Loucy (cell line): ENCODE results near the gene ANO10.
"Not testable (repeated sequence)": the region's sequence is repeated elsewhere in the genome, so short reads cannot be mapped to it uniquely, and the experiment has no call there.

ENCODE experiments used
- H2AFZ ChIP-seq: fragments of 200-600 bp; sonication (generic); 2 replicates; pipeline ENCODE4 v1.6.0; 2016; ENCODE audit warnings: antibody characterized with exemption, mild to moderate bottlenecking, low read length, moderate library complexity
- H3F3A ChIP-seq: fragments of 200-600 bp; 2 replicates; pipeline ENCODE4 v1.6.0; 2016; ENCODE audit warnings: antibody characterized with exemption, low read depth, mild to moderate bottlenecking
- H3K27me3 ChIP-seq: fragments of 200-600 bp; sonication (generic); 2 replicates; pipeline ENCODE4 v1.6.1; 2014; ENCODE audit warnings: low read length, mild to moderate bottlenecking; ENCODE audit not compliant: insufficient read depth, poor library complexity, severe bottlenecking
- H3K36me3 ChIP-seq: fragments of 200-600 bp; sonication (generic); 2 replicates; pipeline ENCODE4 v1.6.1; 2016; ENCODE audit warnings: low read length; ENCODE audit not compliant: insufficient read depth
- H3K4me1 ChIP-seq: fragments of 200-600 bp; sonication (generic); 2 replicates; pipeline ENCODE4 v1.5.1; 2014; ENCODE audit warnings: low read length, mild to moderate bottlenecking; ENCODE audit not compliant: insufficient read depth, poor library complexity, severe bottlenecking
- H3K4me2 ChIP-seq: fragments of 200-600 bp; sonication (generic); 2 replicates; pipeline ENCODE4 v1.6.0; 2014; ENCODE audit warnings: antibody characterized with exemption, low read length, low read depth, mild to moderate bottlenecking; ENCODE audit not compliant: poor library complexity, severe bottlenecking
- H3K4me3 ChIP-seq: fragments of 200-600 bp; sonication (generic); 2 replicates; pipeline ENCODE4 v1.5.1; 2014; ENCODE audit warnings: low read length, mild to moderate bottlenecking, mixed read lengths; ENCODE audit not compliant: poor library complexity, severe bottlenecking
- H3K79me2 ChIP-seq: fragments of 200-600 bp; sonication (generic); 2 replicates; pipeline ENCODE4 v1.6.1; 2014; ENCODE audit warnings: low read length; ENCODE audit not compliant: insufficient read depth
- H3K9ac ChIP-seq: fragments of 200-600 bp; sonication (generic); 2 replicates; pipeline ENCODE4 v1.6.0; 2014; ENCODE audit warnings: mild to moderate bottlenecking, low read depth, low read length, moderate library complexity; ENCODE audit not compliant: poor library complexity, severe bottlenecking
- H3K9me2 ChIP-seq: fragments of 200-600 bp; sonication (generic); replicated peaks from 2 replicates; pipeline ENCODE4 v1.6.1; 2016; ENCODE audit warnings: low read depth, low read length, mixed read lengths
- H3K9me3 ChIP-seq: fragments of 200-600 bp; sonication (generic); 2 replicates; pipeline ENCODE4 v1.6.1; 2014; ENCODE audit warnings: mild to moderate bottlenecking, antibody characterized with exemption, low read length, low read depth; ENCODE audit not compliant: insufficient read depth
- H4K20me1 ChIP-seq: fragments of 200-600 bp; sonication (generic); 2 replicates; pipeline ENCODE4 v1.6.0; 2014; ENCODE audit warnings: antibody characterized with exemption, low read length, mild to moderate bottlenecking; ENCODE audit not compliant: insufficient read depth, poor library complexity, severe bottlenecking
- CTCF ChIP-seq: fragments of 200-600 bp; sonication (generic); conservative IDR thresholded peaks from 2 replicates; pipeline ENCODE4 v1.5.1; 2014; ENCODE audit warnings: mild to moderate bottlenecking, antibody characterized with exemption, low read length
- EZH2phosphoT487 ChIP-seq: fragments of 200-600 bp; IDR thresholded peaks from 2 replicates; pipeline ENCODE4 v1.6.1; 2018; ENCODE audit warnings: antibody characterized with exemption, mild to moderate bottlenecking, moderate library complexity, borderline replicate concordance

The ANO10 gene

GRCh38 chr3:43659250-43659880 is 37.6 kb upstream of the ANO10 start:
- no peaks in the 10 kb centered on the region for H3K9me2 ChIP-seq
- no peak overlapping the region for H2AFZ ChIP-seq
- no peak overlapping the region for H3K9ac ChIP-seq
- H3F3A ChIP-seq, result no peaks in the 10 kb centered on the region
- H3K4me3 ChIP-seq, result no peak overlapping the region
- no peaks in the 10 kb centered on the region for H4K20me1 ChIP-seq
- H3K36me3 ChIP-seq, result no peaks in the 10 kb centered on the region
- no peaks in the 10 kb centered on the region for H3K27me3 ChIP-seq
- TF ChIP-seq EZH2phosphoT487, result no peak
- no peak for TF ChIP-seq CTCF
- H3K9me3 ChIP-seq, result no peaks in the 10 kb centered on the region
- no peak overlapping the region for H3K4me2 ChIP-seq
- H3K79me2 ChIP-seq, result no peaks in the 10 kb centered on the region
- H3K4me1 ChIP-seq, result no peaks in the 10 kb centered on the region

GRCh38 chr3:43656390-43656789 is 34.6 kb upstream of the ANO10 start:
- H3K4me1 ChIP-seq, H4K20me1 ChIP-seq: not testable (repeated sequence)

GRCh38 chr3:43650345-43650744 is 28.5 kb upstream of the ANO10 start:
- Histone ChIP-seq H4K20me1 (no peaks in the 10 kb centered on the region), H3K27me3 (no peaks in the 10 kb centered on the region), H3K36me3 (no peaks in the 10 kb centered on the region), H3K79me2 (no peaks in the 10 kb centered on the region), H3K4me1 (no peaks in the 10 kb centered on the region), H3K4me2 (no peak overlapping the region), H3K9me2 (no peaks in the 10 kb centered on the region), H3F3A (no peaks in the 10 kb centered on the region), H3K9me3 (no peaks in the 10 kb centered on the region), H3K4me3 (no peak overlapping the region), H2AFZ (no peak overlapping the region), H3K9ac (no peak overlapping the region)
- TF ChIP-seq CTCF, result no peak

More at GRCh38 chr3:43656390-43656789, 34.6 kb upstream of the ANO10 start:
- not testable (repeated sequence) for H3K9ac ChIP-seq, H3K36me3 ChIP-seq, H3K27me3 ChIP-seq, H3F3A ChIP-seq, H2AFZ ChIP-seq, H3K79me2 ChIP-seq, H3K9me3 ChIP-seq, H3K4me2 ChIP-seq, H3K9me2 ChIP-seq, H3K4me3 ChIP-seq

DNA sequence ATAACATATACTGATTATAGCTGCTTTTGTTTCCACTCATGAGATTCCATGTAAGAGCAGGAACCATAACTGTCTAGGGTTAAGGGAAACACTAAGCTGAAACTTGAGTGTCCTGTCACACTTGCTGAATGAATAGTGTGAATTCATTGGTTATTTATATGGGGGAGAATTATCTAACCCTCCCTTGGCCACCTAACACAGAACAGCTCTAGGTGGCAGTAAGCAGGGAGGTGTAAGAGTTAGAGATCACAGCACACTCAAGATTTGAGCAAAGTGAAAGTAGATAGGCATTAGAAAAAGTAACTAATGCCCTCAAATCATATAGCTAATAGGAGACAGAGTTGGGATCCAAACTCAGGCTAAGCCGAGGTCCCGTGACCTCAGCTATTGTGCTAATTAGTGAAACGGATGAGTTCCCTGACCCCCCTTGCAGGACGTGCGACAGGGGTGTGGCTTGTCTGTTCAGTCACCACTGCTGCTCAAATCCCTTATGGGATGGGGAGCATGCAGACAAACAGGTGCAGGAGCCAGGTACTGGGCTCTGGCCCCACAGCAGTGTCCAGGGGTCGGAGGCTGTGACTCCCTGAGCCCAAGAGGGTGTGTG is 27.7 kb upstream of the ANO10 start:
- Histone ChIP-seq H3K9ac (no peak overlapping the region), H3K4me1 (no peaks in the 10 kb centered on the region), H2AFZ (no peak overlapping the region; the same call in 1 of the 2 replicates)

More for the DNA sequence above, 27.7 kb upstream of the ANO10 start:
- Histone ChIP-seq H3K4me3 (no peak overlapping the region), H4K20me1 (no peaks in the 10 kb centered on the region), H3K4me2 (peak overlapping the region; percentile 28), H3K27me3 (no peaks in the 10 kb centered on the region), H3F3A (no peaks in the 10 kb centered on the region), H3K79me2 (no peaks in the 10 kb centered on the region), H3K36me3 (no peaks in the 10 kb centered on the region), H3K9me3 (no peaks in the 10 kb centered on the region), H3K9me2 (no peaks in the 10 kb centered on the region)
- TF ChIP-seq EZH2phosphoT487, result no peak
- TF ChIP-seq CTCF, result no peak
